GM19438 (cell line): ENCODE results near the gene FTO.

ENCODE experiments used
- ATAC-seq: cut with Tn5 transposase; IDR thresholded peaks from one replicate; pipeline ENCODE4 v1.9.1; 2021; ENCODE audit warnings: low read depth; ENCODE audit not compliant: unreplicated experiment

FTO gene

DNA sequence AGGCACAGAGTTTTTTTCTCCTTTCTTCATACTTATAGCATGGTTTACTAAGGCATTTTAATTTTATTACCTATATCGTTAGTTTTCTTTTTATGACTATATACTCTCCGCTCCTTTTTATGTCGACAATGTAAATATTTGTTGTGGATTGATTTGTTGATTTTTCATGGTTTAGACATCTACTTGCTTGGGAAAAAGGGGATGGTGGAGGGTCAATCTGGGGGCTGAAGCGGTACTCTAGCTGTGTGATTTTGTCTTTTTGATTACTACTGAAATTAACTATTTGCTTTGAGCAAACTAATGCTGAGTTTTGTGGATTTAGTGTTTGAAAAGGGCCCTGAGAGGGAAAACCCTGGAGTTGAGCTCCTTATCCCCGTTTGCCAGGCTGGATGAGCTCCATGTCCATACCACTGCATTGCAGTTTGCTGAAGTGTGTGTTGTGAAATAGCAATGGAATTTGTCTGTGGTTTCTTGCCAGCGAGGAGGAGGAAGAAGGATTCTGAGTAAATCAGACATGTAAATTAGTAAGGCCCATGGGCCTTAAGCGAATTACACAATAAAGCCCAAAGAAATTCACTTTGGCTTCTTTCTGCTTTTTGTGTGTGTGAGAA lies 72.0 kb downstream of the FTO start:
- ATAC-seq = no peak

DNA sequence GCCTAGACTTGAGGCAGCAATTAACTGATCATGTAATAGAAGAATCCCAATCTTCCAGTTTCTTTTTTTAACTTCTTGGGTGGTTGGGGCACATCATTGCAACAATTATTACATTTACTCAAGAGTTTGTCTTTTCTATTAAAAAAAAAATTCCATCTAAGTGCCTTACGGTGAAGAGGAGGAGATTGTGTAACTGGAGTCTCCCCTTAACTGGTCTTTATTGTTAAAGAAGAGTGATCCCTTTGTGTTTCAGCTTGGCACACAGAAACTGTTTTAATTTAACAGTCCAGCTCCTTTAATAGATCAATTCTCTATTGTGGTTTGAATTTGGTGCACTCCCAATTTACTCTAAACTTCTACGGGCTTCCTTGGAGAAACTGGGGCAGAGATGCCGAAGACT lies 75.2 kb downstream of the FTO start:
- ATAC-seq = no peak

DNA sequence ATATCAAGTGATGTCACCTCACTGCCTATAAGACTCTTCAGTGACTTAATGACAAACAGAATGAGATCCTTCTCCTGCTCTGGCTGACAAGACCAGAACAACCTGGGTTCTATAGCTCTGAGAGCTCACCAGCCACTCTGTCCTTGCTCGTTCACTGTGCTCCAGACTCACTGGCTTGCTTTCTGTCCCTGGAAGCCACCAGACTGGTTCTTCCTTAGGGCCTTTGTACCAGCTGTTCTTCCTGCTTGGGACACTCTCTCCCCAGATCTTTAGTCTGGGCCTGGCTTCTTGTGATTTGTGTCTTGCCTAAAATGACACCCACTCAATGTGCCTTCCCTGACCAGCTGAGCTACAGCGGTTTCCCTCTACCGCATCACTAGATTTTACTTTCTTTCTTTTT lies 76.1 kb downstream of the FTO start:
- ATAC-seq = no peak

DNA sequence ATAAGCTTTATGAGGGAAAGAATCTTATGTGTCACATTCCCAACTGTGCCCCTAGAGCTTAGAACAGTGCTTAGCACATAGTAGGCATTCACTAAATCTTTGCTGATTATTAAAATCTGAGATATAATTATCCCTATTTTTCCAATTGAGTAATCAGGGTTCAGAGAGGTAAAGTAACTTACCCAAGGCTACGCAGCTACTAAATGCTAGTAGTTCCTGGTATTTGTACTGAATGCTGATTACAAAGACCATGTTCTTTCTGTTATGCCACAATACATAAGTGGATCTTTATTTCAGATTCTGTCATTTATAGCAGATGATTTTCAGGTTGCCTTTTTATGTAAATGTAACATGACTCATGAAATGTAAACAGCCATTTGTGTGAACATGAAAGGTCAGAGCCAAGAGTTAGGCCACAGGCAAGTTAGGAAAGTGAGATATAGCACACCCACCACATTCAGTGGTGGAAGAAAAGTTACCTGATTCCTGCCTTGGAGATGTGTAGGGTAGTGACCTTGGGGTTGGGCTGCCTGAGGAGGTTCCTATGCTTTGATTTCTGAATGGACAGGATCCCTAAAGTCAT lies 77.2 kb downstream of the FTO start:
- no peak for ATAC-seq

DNA sequence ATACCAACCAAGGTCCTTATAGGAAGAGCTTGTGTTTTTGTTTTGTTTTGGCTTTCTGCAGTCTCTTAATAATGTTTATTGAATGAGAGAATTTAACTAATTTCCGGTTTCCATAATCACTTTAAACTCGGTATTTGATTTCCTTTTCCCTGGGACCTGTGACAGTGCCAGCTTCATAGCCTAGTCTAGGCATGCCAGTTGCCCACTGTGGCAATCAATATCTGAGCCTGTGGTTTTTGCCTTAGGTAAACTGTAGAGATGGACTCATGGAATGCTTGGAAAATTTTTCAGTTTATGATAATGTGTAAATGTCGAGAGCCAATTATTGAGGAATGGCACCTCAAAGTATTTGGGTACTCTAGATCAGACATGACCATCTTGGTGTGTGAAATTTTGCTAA lies 78.2 kb downstream of the FTO start:
- no peak for ATAC-seq

DNA sequence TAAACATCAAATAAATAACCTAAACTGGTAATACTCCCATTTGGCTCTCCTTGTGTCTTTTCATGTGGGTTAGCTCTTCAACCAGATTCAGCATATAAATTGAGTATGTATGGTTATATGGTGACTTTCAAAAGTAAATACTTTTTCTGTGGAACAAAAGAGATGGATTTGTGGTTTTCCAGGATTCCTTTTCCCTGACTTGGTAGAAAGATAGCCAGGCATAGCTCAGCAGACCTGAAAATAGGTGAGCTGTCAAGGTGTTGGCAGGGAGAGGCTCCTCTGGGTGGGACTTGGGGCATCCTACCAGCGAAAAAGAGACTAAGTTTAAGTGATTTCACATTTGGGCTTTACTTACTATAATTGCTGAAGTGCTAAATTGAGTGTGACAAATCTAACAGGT lies 80.3 kb downstream of the FTO start:
- no peak for ATAC-seq

DNA sequence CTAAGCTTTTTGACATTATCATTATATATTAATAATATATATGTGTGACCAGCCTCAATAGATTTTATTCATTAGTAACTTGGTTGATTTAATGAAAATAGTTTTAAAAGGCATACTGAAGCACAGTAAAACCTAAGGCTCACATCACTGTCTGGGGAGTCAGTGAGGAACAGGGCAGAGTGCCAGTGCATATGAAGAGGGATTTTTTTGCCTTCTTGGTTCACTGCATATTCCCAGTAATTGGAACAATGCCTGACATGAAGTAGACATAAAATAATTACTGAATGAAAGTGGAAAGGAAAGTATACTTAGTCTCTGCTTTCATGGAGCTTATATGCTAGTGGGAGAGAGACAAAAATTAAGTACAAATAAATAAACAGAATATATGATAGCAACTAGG lies 81.1 kb downstream of the FTO start:
- ATAC-seq = no peak

DNA sequence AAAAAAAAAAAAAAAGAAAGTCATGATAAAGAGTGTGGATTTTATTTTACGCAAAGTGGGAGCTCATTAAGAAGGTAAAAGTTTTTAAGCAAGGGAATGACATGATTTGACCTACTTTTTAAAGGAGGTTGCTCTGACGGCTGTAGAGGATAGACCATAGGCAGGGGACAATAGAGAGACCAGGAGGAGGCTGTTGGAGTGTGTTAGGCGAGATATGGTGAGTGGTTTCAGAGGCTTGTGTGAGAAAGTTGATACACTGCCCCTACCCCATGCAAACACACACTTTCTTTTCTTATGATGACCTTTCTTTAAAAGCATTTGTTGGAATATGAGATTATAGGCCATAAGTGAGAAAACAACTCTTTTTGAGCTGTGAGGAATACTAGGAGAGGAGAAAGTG lies 82.0 kb downstream of the FTO start:
- ATAC-seq = no peak

DNA sequence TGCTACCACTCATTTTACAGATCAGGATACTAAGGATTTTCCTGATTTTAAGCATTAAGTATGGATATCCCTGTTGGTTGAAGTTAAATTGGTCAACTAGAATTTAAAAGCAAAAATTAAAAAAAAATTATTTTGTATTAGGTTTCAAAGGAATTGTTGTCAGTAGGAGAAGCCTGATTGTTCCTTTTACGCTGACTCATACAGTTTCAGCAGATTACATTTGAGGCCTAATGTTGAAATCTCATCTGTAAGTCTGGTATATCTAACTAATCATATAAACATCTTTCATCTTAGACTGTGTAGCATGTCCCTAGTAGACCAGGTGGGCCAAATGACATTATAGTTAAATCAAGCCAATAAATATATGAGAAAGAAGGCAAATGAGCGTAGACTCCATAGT lies 83.5 kb downstream of the FTO start:
- no peak for ATAC-seq

DNA sequence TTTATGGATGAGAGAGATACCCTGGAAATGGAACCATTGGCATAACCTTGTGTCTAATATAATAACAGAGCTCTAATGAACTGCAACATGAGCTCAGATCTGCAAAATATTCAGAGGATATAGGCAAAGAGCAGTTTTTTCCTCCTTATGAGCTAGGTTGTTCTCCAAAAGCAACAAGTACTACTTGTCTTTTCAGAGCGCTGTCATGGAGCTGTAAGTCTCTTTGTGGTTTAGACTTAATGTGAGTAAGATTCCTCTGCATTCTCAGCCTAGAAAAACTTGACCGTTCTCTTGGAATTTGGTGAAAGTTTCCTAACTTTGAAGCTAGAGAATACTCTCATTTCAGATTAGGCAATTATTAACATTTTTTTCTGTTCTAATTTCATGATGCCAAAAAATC lies 85.2 kb downstream of the FTO start:
- ATAC-seq = no peak

DNA sequence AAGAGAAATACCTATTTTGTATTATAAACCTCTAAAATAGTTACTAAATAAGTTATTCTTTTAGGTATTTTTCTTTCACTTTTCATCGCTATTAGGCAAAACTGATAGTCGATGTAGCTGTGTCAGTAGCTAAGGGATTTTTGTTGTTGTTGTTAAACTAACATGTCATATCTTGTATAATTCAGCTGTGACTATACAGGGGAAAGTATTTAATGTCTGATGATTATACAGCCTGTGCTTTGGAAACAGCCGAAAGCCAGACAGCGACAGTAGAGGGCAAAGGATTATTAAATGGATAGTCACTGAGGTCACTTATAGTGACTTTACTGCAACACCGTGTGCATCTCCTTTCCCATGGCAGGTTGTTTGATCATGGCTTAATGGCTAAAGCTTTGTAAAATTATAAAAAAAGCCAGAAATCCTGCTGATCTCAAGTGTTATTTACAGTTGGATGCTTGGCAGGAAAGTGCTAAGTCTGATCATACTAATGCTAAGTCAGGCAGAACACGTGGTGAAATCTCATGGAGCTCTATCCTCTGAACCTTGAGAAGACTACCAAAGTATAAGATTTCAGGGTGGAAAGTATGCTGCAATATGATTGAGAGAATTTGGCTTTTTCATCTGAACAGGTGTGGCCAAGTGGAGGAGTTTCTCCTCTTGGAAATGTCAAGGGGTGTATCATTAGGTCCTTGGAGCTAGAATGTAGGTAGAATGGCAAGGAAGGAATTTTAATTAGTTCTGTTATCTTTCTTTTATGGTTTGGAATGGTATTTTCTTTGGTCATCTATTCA lies 88.4 kb downstream of the FTO start:
- no peak for ATAC-seq

DNA sequence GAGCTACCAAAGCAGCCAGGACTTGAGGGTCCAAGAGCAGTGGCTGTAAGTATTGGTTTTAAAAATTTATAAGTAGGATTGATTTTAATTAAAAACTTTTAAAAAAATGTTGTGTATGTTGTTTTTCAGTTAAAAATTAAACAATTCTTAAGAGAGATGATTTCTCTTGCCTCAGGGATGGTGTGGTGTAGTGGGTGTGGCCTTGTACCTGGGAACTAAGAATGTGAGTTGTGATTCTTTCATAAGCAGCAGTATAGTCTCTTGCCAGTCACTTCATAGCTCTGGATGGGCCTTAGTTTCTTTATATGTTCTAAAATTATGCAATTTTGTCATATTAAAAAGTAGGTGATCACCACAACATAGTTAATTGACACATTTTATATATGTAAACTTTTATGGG lies 99.5 kb downstream of the FTO start:
- ATAC-seq = no peak

DNA sequence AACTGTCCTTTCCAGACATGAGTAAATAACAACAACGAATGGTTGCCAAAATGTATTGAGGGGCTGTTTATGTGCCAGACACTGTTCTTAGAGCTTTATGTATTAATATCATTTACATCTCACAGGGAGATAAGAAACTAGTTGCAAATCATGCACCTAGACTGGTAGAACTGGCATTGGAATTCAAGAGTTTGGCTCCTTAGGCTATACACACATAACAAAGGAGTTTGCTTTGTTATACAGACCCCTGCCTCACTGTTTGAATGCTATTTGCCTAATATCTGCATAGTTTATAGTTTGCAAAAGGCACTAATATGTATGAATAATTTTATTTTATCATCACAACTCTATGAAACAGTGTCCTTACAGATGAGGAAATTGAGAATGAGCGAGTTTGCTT lies 100.0 kb downstream of the FTO start:
- no peak for ATAC-seq

DNA sequence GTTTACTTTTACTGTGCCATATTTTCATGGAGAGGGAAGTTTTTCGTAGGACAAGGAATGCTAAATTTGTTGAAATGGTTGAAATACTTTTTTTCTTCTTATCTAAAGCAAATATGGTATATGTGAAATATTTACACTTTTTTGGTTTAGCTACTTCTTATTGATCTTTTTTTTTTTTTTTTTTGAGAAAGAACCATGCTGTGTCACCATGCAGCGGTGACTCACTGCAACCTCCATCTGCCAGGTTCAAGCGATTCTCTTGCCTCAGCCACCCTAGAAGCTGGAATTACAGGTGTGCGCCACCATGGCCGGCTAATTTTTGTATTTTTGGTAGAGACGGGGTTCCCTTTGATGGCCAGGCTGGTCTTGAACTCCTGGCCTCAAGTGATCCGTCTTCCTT lies 100.5 kb downstream of the FTO start:
- ATAC-seq = no peak

DNA sequence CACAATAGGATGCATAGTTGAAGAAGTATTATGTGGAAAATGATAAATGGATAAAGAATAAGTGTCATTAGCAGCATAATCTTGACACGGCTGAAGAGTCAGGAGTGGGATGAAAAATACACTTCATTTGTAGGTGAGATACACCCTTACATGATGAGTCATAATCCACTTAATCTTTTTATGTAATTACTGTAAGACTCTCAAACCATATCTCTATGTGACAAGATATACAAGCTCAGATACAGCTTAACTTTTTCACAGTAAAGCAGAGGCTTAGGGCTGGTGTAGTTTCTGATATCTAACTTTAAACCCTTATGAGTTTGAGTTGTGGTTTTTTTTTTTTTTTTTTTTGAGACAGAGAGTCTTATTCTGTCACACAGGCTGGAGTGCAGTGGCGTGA lies 101.2 kb downstream of the FTO start:
- ATAC-seq = no peak

DNA sequence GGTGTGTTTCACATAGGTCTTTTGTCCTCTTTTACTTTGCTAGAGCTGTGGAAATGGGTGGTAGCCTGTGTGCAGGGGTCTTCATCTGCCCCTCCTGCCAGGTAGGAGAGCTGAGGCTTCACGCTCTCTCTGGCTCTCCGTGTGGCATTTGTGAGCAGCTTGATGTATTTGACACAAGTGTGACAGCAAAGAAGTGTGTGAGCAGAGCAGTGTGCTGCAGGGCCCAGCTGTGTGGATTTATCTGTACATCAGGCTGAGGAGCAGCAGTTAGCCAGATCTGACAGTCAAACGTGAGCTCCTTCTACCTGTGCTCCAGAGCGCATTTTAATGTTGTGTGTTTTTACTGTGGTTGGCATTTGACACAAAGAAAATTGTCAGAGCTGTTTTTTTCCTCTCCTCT lies 101.8 kb downstream of the FTO start:
- ATAC-seq = no peak

DNA sequence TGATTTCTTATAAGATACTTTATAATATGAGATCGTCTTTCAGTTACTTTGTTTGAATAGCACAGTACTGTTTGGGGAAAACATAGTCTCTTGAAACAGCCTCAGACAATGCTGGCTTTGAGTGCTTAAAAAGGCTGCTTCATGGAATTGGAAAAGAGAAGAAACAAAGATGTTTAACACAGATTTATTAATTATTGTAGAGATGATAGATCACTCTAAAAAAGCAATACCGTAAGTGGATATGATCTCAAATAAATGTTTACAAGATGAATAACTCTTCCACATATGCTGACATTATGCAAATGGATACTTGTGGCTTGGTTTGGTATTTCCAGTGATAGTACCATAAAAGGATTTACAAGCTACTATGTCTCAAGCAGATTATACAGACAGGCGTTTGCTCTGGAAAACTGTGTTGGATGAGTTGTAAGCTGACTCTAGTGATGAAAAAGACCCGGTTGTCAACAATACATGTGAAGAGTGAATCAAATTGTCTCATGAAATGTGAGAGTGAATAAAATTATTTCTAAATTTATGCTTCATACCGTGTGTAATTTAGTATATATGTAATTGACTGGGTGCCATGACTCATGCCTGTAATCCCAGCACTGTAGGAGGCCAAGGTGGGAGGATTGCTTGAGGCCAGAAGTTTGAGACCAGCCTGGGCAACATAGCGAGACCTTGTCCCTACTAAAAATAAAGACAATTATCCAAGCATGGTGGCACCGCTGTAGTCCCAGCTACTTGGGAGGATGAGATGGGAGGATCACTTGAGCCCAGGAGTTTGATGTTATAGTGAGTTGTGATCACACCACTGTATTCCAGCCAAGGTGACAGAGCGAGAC lies 105.4 kb downstream of the FTO start:
- no peak for ATAC-seq

DNA sequence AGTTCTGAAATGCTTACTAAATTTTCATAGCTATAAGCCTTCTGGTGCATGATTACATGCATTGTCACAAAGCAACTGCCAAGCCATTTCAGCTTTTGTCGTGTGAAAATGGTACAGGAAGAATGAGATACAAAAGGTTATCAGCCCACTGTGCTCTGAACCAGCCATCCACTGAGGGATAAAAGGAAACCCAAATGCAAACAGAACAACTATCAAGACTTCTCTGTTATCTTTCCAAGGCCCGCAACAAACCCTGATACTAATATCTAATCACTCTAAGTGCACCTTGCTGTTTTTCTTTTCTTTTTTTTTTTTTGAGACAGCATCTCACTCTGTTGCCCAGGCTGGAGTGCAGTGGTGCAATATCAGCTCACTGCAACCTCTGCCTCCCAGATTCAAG lies 109.0 kb downstream of the FTO start:
- no peak for ATAC-seq

DNA sequence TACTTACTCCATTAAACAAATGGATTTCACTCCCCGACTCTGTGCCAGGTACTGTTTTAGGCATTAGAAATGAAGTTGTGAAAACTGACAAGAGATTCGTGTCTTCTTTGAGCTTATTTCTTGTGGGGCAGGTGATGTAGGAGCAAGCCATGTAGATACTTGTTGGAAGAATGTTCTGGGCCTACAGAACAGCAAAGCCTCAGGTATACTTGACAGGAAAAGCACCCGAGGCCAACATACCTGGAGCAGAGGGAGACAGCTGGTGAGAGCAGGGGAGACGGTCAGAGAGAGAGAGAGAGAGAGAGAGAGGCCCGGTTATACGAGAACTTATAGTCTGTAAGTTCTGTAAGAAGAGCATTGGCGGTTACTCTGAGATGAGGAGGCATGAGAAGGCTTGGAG lies 110.8 kb downstream of the FTO start:
- ATAC-seq = no peak

DNA sequence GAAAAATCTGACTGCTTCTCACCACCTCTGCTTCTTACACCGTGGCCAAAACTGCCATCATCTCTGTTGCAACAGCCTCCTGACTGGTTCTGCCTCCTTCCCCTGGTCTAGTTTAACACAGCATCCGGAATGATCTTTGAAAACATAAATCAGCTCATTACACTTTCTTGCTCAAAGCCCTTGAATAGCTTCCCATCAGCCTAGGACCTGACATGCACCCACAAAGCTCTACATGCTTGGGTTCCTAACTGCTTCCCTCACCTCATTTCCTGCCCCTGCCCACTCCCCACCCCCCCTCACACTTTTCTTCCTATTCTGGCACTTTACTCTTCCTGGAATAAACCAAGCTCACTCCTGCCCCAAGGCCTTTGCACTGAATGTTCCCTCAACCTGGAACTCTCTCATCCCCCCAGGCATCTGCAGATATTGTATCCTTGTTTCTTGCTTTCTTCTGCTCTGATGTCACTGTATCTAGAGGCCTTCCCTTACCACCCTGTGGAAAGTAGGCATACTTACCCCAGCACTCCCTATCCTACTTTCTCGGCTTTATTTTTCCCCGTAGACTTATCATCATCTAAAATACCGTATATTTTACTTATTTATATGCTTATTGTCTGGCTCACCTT lies 112.4 kb downstream of the FTO start:
- ATAC-seq = no peak
